OCI-LY3 (cell line): ENCODE results near the gene FIG4.

Experiments used
- CTCF ChIP-seq: fragments of 200-600, 300-600 bp; sonication (generic); IDR thresholded peaks from 2 replicates; pipeline ENCODE4 v1.5.1; 2014; ENCODE audit warnings: antibody characterized with exemption, low read length, low read depth
- EZH2phosphoT487 ChIP-seq: fragments of 200-600 bp; shearing (Covaris generic); IDR thresholded peaks from 2 replicates; pipeline ENCODE4 v1.6.1; 2018; ENCODE audit warnings: antibody characterized with exemption, mixed run types, low read depth

GRCh38 chr6:109815054-109815453 lies 124.0 kb downstream of the FIG4 start:
- TF ChIP-seq CTCF (no peak), EZH2phosphoT487 (no peak)
